HG02588 (cell line): ENCODE measurements around the gene KCNG3.

ENCODE experiments used
- ATAC-seq: cut with Tn5 transposase; IDR thresholded peaks from one replicate; pipeline ENCODE4 v1.9.1; 2021; ENCODE audit warnings: mild to moderate bottlenecking, moderate library complexity; ENCODE audit not compliant: unreplicated experiment

KCNG3 gene

GRCh38 chr2:42486145-42486906 is 7.5 kb downstream of the KCNG3 start:
- no peak for ATAC-seq

DNA sequence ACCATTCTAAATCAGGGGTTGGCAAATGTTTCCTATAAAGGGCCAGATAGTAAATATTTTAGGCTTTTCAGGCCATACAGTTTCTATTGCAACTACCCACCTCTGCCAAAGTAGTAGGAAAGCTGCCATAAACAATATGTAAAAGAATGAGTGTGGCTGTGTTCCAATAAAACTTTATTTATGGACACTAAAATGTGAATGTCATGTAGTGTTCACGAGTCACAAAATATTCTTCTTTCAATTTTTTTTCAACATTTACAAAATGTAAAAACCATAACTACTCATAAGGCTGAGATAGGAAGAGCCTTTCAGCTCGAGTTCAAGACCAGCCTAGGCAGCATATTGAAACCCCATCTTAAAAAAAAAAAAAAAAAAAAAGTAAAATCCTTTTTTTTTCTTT is 13.4 kb downstream of the KCNG3 start:
- no peak for ATAC-seq

DNA sequence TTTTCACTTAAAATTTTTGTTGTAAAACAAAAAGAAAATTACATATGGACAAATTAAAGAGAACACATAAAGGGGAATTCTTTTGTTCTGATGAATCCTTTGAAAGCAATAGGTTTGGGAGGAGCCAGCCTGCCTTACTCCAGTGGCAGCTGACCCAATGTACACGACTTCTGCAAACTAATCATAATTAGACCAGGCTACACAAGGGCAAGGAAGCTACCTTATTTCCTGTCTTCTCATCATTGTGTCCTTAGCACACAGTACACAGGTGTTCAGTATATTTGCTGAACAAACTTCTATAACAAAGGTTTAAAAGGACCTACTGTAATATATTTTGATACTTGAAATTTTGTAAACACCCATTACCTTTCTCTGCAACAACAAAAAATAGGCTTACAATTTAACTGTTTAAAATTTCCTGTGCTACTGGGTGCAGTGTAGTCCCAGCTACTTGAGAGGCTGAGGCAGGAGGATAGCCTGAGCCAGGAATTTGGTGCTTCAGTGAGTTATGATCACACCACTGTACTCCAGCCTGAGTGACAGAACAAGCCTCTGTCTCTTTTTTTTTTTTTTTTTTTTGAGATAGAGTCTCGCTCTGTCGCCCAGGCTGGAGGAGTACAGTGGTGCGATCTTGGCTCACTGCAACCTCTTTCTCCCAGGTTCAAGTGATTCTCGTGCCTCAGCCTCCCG is 18.9 kb downstream of the KCNG3 start:
- no peak for ATAC-seq

GRCh38 chr2:42470706-42471105 is 23.1 kb downstream of the KCNG3 start:
- ATAC-seq, result no peak

DNA sequence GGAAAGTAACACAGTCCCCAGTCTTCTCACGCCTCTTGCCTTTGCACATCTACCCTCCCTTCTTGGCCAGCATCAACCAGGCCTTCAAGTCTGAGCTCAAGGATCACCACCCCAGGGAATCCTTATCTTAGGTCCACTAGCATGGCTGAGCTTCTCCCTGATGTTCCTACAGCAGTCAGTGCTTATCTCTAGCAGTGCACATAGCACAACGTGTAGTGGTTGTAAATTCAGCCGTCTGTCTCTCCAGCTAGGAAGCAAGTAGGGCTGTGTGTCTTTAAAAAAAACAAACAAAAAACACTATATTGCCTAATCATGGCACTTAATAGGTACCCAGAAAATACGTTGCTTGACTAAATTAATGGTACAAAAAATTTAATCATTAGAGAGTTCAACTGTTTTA is 29.2 kb downstream of the KCNG3 start:
- no peak for ATAC-seq

DNA sequence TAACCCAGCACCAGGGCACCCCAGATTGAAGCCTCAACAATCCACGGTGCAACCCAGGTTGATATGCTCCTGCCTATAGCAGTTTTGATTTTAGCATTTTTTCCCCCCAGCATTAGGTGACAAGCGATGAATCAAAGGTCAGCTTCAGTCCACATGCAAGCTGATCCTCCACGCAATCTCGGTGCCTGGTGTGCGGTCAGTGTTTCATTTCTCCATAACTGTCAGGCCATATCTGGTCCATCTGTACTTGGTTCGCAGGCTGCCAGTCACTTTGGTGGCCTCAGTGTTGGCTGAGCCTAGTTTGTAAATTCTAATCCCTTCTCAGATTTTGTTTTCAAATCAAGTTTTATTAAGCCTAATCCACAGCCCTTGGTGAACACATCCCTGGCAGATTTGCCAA is 30.2 kb downstream of the KCNG3 start:
- ATAC-seq, result no peak

DNA sequence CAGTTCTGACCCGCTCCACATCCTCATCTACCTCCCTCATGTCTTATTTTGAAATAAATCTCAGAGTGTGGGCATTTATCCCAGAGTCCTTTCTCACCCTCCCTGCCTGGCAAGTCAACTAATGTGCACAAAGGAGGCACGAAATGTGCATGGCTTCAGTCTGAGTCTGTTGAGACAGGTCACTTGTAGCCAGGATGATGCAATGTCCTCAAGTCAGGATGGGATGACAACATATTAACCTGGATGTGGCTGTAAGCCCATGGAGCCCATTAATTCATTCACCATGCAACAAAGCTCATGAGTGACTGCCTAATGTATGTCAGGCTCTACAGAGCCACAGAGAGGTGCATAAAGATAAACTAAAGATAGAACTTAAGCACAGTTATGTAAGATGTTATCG is 34.5 kb downstream of the KCNG3 start:
- ATAC-seq, result no peak

DNA sequence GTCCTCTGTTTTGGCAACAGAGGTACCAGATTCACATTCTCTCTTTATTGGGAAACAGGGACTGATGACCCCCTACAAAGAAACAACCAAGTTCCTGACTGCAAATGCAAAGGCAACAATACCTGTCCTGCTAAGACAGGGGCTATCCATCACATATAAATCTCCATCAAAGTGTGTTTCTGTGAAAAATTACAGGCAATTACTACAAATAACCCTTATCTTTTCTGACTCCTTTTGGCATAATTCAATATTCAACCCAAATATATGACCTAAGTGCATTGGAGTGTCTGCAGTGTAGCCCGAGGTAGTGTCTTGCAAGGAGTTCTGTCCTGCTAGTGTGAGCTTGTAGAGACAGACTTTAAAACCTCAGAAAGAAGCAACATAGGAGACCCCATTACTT is 35.4 kb downstream of the KCNG3 start:
- no peak for ATAC-seq

DNA sequence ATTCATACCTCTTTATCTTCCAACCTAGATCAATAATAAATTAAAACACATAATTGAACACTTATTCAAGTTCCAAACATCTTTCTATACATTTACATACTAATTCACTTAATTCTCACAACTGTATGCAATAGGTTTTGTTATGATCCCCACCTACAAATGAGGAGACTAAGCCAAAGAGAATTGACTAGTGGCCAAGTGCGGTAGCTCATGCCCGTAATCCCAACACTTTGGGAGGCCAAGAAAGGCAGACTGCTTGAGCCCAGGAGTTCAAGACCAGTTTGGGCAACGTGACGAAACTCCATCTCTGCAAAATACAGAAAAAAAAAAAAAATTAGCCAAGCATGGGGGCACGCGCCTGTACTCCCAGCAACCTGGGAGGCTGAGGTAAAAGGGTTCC is 36.8 kb downstream of the KCNG3 start:
- no peak for ATAC-seq

DNA sequence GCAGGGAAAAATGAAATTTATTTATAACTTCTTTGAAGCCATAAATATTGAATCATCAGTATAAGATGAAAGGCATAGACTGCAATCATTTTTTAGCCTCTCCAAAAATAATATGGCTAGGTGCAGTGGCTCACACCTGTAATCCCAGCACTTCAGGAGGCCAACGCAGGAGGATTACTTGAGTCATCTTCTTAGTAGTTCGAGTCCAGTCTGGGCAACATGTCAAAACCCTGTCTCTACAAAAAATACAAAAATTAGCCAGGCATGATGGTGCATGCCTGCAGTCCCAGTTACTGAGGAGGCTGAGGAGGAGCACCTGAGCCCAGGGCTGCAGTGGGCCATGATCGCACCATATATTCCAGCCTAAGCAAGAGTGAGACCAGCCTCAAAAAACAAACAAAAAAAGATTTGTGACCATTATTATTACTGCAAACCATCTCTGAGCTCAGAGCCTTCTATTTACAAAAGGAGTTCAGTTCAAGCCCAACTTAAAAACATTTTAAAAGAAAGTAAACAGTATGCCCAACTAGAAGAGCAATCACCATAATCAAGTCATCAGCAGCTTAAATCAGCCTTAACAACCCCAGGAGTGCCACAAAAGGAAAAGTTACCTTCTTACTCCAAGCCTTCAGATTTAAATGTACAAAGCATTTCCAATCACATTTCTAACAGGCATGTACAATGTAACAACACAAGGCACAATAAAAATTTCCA is 37.5 kb downstream of the KCNG3 start:
- no peak for ATAC-seq

GRCh38 chr2:42452545-42452944 is 41.2 kb downstream of the KCNG3 start:
- ATAC-seq, result no peak

DNA sequence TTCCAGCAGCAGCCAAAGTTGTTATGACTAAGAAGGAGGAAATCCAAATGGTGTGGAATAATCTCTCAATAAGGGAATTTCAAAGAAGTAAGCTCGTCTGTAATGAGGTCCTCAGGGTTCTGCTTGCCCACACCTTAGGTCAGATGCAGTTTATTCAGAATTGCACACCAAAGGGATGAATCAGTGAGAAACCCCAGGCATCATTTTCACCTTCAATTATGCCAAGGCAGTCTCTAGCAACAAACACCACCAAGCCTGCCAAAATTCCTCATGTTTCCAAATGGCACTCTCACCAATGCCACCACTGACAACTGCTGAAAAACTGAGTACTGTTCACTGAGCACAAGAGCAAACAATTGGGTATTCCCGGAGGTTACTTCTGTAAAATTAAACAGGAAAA is 43.6 kb downstream of the KCNG3 start:
- no peak for ATAC-seq

DNA sequence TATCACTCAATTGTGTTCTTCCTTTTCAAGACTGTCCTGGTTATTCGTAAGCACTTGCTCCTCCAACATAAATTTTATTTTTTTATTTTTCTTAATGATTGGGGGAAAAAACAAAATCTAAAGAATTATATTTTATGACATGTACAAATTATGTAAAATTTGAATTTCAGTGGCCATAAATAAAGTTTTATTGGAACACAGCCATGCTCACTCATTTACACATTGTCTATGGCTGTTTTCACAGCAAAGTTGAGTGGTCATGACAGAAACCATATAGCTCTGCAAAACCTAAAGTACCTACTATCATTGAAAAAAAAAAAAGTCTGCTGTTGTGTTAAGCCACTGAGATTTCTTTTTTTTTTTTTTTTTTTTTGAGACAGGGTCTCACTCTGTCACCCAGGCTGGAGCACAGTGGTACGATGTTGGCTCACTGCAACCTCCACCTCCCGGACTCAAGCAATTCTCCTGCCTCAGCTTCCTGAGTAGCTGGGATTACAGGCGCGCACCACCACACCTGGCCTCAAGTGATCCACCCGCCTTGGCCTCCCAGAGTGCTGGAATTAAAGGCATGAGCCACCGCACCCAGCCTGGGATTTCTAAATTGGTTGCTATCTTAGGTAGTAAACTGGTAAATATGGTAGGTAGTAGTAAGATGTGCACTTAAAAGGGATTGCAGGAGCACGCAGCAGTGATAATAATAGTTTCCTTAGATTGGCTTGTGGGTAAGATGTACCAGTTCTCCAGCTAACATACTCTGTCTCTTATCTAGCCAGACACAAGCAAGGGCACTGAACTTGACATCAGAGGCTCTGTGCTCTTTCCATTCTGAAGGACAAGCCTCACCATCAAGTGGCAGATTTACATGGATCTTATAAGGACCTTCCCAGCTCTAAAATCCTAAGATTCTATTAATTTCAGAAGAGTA is 44.4 kb downstream of the KCNG3 start:
- ATAC-seq, result no peak

DNA sequence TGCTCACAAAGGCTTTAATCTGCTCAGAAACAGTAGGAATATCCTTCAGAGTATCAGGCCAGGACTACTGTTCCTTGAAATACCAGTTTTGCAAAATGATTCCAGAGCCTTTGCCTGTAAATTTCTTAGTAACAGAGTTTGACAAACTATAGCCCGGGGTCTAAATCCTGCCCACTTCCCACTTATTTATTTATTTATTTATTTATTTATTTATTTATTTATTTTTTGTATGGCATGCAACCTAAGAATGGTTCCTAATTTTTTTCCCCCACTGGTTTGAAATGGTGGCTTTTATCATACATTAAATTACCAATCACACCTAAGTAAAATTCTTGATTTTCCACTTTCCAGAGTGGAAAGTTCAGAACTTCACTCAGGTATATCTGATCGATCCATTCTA is 45.6 kb downstream of the KCNG3 start:
- ATAC-seq, result no peak

DNA sequence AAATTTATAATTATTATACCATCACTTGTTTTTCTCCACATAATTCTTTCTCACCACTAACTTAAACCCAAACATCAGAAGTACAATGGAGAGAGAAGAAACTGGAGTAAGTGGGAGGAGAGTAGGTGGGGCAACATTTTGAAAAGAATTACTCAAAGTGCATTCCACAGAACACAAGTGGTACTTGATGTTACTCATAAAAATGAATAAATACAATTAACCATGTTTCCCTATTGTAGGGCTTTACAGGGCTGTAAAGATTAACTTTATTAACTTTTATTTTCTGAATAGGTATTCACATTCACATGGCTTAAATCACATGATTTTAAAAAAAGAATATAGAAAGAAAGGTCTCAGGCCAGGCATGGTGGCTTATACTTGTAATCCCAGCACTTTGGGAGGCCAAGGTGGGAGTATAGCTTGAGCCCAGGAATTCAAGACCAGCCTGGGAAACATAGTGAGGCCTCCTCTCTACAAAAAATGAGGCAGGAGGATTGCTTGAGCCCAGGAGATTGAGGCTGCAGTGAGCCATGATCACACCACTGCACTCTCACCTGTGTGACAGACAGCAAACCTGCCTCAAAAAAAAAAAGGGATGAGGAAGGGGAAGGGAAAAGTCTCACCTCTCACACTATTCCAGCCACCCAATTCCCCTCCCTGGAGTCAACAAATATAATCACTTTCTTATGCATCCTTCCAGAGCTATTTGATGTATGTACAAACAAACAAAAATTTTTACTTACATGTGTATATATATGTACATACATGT is 47.1 kb downstream of the KCNG3 start:
- ATAC-seq, result no peak

- no peak for ATAC-seq
Measured at GRCh38 chr2:42443718-42444399, 49.9 kb downstream of the KCNG3 start.

DNA sequence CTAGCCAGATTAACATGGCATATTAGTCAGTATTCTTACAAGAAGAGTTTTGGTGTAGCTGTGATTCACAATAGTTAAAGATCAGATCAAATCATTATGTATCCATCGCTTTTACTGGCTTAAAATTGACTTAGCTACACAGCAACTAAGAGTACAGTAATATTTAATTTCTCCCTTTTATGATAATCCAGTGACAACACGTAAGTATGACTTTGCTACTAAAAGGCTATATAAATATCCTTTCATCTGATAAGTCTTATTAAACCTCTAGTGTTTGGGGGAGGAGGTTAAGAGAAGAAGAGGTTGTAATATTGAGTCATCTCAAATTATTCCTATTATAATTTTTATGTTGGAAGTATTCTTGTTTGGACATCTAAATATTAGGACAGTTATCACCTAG is 51.0 kb downstream of the KCNG3 start:
- ATAC-seq, result no peak

DNA sequence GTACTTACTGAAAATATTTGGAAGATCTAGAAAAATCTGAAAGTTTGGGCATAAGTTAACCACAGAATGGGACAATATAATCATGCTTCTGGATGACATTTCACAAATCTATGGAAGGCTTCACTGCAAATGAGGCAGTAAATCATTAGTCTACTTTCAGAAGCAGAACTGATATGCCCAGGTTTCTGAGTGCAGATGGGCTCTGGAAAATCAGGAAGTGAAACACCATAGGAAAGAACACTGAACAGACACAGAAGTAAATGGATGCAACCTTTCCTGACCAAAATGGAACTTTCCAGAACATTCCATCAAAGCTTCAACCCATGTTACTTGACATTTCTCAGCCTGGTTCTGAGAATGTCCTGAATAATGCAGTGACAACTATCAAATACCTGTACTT is 55.1 kb downstream of the KCNG3 start:
- no peak for ATAC-seq

- no peak for ATAC-seq
Measured at GRCh38 chr2:42436370-42436769, 57.4 kb downstream of the KCNG3 start.

DNA sequence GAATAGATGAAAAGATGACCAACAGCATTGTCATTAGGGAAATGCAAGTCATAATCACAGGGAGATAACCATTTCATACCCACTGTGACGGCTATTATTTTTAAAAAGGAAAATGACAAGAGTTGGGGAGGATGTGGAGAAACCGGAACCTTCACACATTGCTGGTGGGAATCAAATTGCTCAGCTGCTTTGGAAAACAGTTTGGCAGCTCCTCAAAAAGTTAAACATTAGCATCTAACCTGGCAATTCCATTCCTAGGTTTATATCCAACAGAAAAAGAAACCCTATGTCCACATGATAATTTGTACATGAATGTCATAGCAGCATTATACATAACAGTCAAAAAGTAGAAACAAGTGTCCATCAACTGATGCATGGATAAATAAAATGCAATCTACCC is 58.2 kb downstream of the KCNG3 start:
- ATAC-seq, result no peak
